ENCODE data around the gene POT1.

Gene POT1

GRCh38 chr7:124909808-124910207 is 19.8 kb downstream of the POT1 start:
- no peak for DNase-seq

DNA sequence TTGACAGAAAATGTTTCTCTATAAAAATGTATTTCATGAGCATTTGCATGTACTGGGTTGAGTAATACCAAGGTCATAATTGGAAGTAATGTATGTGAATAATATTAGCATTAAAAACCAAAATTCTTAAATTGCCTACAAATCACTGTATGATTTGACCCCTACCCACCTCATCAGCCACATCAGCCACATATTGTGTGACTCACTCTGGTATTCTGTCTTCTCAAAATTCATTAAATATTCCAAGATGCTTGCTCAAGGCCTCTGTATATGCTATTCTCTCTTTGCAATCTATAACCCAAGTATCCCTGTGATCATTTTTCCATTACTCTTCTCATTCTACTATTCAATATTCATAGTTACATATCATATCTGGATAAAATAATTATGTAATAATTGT is 21.4 kb downstream of the POT1 start:
- DNase-seq: no peak

DNA sequence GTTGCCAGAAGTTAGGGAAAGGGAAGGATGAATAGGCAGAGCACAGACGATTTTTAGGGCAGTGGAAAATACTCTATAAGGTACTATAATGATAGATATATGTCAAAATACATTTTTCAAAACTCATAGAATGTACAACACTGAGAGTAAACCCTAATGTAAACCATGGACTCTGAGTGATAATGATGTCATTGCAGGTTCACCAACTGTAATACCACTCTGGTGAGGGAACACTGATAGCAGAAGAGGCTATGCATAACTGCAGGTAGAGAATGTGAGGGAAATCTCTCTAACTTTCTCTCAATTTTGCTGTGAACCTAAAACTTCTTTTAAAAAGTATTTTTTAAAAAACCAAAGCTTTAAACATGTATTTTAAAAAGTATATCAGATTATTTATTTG is 22.1 kb downstream of the POT1 start:
- DNase-seq: no peak

DNA sequence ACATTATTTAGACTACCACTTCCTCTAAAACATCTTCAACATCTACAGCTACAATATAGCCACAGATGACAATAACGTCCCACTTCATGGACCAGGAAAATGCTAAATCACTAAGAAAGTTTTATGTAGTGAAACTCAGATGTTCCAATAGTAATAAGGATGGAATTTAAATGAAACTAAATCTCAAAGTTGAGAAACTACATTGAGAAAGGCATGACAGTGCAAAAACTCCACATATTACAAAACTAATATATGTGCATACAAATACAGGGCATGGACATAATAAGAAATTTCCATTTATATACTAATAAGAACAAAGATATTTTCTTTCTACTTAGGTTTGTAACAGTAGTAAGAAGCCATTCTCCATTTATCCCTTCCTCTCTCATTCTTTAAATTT is 31.1 kb downstream of the POT1 start:
- DNase-seq: no peak

DNA sequence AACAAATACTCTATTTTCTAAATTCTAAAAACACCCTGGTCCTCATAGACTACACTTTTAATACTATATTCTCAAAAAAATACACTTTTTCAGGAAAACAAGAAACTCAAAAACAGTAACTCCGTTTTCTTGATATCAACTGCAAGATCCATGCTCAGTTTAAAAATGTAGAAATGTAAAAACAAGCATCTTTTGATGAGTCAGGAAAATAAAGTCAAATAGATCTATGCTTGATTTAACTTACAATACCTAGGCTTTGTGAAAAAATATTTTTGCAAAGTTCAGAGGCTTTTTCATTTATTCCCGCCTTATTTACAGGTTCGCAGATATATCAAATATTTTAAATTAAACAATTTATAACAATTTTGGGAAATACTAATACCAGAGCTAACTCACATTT is 33.6 kb downstream of the POT1 start:
- no peak for DNase-seq

DNA sequence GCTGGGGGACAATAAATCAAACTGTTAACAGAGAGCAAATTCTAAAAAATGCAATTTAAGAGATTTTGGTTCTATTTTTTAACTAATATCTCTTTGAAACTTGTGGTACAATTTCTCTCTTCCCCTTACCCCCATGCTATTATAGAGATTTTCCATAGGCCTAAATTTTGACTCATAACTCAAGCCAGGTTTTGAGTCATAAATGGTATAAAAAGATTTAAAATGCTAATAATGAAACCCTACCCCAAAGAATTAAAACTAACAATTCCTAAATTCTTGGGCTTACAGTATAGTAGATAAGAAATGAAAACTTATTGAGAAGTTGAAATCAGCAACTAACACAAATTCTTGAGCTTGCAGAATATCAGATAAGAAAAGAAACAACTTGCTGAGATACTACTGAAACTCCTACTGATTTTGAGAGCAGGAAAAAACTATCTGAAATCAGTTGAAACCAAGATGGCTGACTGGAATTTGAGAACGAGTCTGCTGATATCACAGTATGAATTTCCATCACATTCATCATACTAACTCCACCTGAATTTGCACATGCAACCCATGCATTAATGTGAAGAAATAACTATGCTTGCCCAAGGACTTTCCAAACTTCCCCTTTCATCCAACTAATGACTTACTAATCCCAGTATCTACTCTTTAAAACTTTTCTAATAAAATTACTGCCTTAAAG is 36.3 kb downstream of the POT1 start:
- DNase-seq: no peak

GRCh38 chr7:124887247-124887646 is 42.4 kb downstream of the POT1 start:
- DNase-seq: no peak

- no peak for DNase-seq
Measured at GRCh38 chr7:124881981-124882380, 47.6 kb downstream of the POT1 start.

- no peak for DNase-seq
Measured at GRCh38 chr7:124879771-124880170, 49.9 kb downstream of the POT1 start.

GRCh38 chr7:124879103-124879502 is 50.5 kb downstream of the POT1 start:
- DNase-seq: no peak

DNA sequence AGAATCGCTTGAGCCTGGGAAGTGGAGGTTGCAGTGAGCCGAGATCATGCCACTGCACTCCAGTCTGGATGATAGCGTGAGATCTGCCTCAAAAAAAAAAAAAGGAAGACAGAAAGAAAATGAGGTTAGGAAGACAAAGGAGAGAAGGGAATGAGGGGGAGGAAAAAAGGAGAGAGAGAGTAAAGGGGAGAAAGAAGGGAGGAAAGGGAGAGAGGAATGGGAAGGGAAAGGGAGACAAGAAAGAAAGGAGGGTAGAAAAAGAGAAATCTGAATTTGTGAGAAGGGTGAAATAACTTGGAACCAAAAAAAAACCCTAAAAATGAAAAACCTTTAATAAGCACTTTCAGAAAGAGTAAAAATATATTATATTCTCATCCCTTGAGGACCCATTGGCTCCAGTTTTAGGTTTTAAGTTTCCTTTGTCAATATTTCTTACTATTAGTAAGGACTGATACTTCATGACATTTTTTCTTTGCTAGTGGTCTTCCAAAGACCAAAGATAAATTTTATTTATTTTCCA is 54.9 kb downstream of the POT1 start:
- no peak for DNase-seq

- DNase-seq: no peak
Measured at GRCh38 chr7:124857672-124858235, 71.9 kb downstream of the POT1 start.

DNA sequence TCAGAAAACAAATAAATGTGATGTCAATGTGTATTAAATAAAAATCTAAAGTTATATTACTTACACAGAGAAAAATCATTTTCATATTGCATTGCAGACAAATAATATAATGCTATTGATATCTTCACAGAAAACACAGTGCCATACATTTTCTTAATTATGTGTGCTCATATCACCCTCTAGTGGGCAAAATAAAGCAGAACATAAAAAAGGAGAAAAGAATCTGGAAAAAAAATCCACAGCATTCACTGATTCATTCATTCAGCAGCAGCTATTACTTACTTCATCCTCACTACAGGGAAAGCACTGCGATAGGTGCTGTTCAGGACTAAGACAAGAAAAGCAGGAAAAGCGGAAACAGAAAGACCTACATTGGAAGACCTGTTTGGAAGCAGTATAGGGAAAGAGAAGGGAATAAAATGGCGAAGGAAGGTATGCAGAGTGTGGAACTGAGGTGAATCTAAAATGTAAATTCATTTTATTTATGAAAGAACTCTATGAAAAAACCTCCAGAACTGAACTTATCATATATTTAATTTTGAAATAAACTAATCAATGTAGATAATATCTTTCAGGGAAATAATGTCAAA is 73.2 kb downstream of the POT1 start:
- no peak for DNase-seq

DNA sequence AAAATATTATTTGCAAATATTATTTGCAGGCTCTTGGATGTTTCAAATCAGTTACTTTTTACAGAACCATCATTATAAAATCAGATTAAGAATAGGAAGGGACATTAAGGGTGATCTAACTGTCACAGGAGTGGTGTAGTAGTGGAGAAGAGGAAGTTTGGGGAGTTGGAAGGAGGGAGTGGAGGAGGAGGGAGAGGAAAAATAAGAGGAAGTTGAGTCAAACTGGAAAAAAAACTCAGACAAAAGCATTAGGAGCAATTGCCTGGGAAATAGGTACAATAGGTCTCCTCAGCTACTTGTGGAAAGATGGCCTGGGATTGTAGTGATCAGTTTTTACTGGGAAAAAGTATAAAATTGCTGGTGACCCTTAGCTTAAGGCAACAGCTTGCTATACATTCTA is 86.3 kb downstream of the POT1 start:
- DNase-seq: no peak

DNA sequence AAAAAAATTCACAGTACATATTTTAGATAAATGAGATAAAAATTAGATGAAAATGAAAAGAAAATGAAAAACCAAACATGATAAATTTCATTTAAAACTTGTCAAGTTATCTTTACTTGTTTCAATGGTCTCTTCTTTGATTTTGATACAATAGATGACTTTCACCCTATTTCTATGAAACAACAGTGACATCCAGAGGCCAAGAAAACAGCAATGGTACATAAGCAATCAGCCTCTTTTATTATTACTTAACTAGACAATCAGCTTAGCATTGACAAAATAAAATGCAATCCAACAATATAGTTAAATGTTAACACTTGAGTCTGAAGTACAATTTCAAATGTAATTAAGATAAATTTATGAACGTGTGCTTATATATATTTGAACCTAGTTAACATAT is 89.2 kb downstream of the POT1 start:
- DNase-seq: no peak

- DNase-seq: no peak
Measured at GRCh38 chr7:124839687-124840086, 89.9 kb downstream of the POT1 start.

- DNase-seq: no peak
Measured at GRCh38 chr7:124836173-124836572, 93.5 kb downstream of the POT1 start.

GRCh38 chr7:124818807-124819206 is 110.8 kb downstream of the POT1 start:
- no peak for DNase-seq

- DNase-seq: no peak
Measured at GRCh38 chr7:124813994-124814798, 115.4 kb downstream of the POT1 start.

DNA sequence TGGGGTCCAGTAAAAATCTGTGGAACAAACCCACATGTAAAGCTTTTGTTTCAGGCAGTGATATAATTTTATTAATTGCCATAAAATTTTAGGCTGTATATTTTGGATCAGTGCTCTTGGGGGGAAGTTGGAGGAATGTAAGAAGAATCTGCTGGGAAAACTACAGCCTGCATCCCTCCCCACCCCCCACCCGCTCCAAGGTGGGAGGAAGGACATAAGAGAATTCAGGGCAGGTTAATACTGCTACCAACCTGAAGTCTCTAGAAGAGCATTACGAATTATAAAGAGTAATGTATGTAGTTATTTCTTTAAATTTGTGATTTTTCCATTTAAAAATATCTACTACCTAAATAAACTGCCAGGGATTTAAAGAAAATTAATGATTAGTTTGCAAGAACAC is 116.9 kb downstream of the POT1 start:
- no peak for DNase-seq

GRCh38 chr7:124811341-124811740 is 118.3 kb downstream of the POT1 start:
- DNase-seq: no peak

GRCh38 chr7:124810605-124811004 is 119.0 kb downstream of the POT1 start:
- no peak for DNase-seq

DNA sequence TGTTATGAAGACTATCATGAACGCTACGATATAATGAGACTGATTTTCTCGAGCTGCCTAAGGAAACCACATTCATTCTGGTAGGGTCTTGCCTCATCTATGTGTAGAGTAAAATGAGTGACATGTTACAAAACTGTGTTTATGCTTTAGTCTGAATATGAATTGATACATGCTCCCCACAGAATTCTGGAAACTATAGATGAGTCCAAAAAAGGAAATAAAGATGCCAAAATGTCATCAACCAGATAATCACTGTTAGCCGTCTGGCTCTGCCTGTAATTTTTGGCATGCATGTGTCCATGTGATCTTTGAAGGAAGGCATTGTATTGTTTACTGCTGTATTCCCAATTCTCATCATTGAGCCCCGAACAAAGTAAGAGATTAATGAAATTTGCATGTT is 121.4 kb downstream of the POT1 start:
- no peak for DNase-seq
